ENCODE measurements around the gene SAMD3.
"Not testable (repeated sequence)": the region's sequence is repeated elsewhere in the genome, so short reads cannot be mapped to it uniquely, and the experiment has no call there.

The SAMD3 gene

GRCh38 chr6:130211691-130212090 is 11.1 kb downstream of the SAMD3 start:
- DNase-seq = no peak

- DNase-seq = no peak
Measured at GRCh38 chr6:130207979-130208649, 14.6 kb downstream of the SAMD3 start.

DNA sequence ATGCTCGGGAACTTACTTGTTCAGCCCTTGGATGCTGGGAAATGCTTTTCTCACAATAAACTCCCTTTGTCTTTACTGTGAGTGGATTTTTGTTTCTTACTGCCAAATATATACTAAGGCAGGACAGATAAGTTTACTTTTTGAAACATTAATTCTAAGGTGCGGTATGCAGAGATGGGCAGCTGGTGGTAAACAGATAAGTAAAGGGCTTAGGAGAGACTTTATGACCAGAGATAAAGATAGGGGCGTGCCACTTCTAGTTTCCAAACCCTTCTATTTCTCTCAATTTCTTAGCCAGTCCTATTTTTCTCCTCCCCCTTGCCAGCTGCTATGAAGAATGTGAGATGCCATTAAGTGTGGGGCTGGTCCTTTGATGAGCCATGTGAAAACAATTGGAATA is 16.3 kb downstream of the SAMD3 start:
- DNase-seq = no peak

DNA sequence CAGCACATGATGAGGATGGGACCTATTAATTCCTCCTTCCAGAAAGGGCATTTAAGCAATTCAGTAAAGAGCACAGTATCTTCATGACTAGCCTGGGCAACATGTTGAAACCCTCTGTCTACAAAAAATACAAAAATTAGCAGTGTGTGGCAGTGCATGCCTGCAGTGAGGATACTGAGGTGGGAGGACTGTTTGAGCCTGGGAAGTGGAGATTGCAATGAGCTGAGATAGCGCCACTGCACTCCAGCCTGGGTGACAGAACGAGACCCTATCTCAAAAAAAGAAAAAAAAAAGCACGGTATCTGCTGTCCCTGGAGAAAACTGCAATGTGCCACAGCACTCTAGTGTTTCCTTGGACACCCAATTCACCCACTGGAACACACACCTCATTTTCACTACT is 18.4 kb downstream of the SAMD3 start:
- DNase-seq = no peak

DNA sequence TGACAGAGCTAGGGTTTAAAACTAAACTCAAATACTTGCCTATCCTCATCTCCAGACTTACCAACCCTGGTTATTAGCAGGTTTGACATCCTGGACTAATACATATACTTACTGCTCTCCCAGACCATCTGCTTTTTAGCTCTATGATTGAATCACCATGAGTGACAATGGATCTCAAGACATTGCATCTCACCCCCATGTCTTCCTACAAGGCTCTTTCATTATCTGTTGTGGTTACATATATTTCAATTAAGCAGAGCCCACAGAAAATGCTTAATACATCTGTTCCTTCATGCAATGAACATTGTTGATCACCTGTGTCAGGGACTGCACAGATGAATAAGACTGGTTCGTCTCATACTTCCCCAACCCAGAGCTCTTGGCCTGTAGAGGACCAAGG is 19.4 kb downstream of the SAMD3 start:
- DNase-seq = no peak

DNA sequence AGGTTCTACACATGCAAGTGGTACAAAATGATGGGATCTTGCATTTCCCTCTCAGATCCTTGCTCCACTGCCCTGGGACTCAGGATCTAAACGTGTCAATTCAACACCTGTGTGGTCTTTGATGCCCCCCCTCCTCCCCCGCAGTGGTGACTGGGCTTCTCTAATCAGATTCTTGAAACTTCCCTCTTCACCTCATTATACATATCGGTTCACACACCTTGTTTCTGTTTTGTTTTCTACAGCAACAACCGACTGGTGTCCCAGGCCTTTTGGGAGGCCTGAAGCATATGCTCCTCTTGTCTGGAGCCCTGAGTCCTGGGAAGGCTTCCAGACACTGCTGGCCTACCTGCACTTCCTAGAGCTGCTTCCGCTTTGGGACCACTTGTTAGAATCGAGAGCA is 20.0 kb downstream of the SAMD3 start:
- DNase-seq = no peak

GRCh38 chr6:130200020-130200419 is 22.7 kb downstream of the SAMD3 start:
- DNase-seq = no peak

DNA sequence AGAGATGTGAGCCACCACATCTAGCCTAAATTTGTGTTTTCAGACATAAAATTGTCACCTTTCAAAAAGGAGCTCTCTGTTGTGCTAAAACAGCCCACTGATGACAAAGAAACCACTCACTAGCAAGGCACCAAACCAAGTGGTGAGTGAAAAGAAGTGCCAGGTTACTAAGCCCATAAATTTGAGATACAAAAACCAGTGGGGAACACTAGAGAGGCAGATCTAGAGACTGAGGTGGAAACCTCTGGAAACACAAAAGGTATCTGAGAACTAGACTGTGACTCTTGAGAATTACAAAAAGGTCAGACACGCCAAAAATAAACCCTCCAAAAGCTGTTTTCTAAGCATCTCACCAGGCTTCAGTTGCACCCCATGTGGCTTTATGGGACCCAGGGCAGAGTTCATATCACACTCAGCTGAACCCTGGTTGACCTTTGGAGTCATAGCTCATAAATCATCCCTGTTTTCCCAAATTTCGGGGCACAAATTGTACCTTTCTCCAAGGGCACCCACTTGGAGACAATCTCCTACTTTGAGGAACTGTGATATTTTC is 24.2 kb downstream of the SAMD3 start:
- no peak for DNase-seq

- not testable (repeated sequence) for DNase-seq
Measured at GRCh38 chr6:130197816-130198482, 24.8 kb downstream of the SAMD3 start.

GRCh38 chr6:130194434-130194833 is 28.3 kb downstream of the SAMD3 start:
- not testable (repeated sequence) for DNase-seq

DNA sequence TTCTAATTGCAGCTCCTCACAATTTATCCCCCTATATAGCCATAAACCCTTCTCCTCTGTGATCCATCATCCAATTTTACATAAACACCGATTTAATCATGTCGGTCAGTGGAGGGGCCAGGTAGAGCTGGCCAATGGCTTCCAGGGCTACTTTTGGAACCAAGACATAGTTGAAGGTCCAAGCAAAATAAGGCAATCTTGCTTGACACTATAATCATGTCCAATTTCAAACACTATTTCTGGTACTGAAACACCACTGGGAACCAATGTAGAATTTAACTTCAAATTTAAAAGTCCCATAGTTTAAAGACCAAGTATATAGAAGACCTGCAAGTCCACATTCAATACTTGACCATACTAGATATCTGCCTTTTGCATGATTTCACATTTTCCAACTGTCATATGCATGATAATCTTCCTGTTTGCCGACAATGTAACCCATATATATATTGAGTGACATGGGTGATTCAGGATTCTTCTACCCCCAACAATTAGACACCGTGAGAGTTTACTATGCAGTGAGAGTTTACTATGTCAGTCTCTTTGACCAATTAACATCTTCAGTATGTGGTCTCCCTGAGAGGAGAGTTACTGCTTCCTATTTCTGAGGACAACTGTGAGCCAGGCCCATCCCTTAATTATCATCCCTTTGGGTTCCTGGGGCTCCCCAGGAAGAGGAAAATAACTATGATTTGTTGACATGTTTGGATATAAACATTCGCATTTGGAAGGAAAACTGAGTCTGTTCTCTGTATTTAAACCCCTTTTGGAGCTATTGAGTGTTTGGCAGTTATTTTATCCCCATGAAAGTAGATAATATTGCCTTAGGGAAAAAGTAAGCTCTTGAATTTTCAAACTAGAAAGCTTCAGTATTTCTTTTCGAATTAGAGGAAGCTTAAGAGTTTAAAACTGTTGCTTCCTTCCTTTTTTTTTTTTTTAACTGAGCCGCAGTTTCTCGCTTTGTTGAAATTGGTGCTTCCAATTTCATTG is 31.8 kb downstream of the SAMD3 start:
- no peak for DNase-seq

- no peak for DNase-seq
Measured at GRCh38 chr6:130189531-130190397, 33.0 kb downstream of the SAMD3 start.

DNA sequence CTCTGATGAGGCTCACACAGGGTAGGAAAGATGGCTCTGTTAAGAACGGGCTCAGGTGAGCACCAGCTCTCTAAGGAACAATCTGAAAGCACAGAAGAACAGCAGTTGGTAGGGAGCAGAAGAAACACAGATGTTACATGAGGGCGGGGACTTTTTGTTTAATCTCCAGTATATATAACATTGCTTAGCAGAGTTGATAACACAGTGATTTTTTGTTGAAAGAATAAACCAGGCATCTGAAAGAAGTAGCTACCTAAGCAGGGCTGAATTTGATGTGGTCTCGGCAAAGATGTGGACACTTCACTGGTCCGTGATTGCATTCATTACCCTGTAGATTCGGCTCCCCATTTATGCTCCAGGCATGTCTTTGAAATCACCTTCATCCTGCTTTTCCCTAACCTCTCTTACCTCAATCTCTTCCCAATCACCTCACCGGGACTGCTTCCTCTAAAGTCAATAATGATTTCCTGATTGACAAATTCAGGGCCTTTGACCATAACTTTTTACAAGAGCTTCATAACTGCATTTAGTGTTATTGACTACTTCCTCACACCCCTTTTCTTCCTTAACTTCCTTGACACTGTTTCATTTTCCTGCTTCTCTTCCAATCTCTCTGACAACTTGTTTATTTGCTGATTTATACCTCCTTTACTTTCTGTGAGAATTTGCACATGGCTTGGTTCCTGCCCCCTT is 34.4 kb downstream of the SAMD3 start:
- DNase-seq = no peak

GRCh38 chr6:130187335-130188206 is 35.2 kb downstream of the SAMD3 start:
- DNase-seq = no peak

DNA sequence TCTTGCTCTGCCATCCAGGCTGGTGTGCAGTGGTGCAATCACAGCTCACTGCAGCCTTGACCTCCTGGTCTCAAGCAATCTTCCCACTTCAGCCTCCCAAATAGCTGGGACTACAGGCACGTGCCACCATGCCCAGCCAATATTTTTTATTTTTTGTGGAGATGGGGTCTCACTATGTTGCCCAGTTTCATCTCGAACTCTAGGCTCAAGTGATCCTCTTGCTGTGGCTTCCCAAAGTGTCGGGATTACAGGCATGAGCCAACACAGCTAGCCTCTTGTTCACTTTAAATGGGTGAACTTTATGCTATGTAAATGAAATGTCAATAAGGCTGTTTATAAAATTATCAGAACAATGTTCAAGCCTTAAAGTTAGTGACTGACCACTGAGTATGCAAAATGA is 37.1 kb downstream of the SAMD3 start:
- no peak for DNase-seq

DNA sequence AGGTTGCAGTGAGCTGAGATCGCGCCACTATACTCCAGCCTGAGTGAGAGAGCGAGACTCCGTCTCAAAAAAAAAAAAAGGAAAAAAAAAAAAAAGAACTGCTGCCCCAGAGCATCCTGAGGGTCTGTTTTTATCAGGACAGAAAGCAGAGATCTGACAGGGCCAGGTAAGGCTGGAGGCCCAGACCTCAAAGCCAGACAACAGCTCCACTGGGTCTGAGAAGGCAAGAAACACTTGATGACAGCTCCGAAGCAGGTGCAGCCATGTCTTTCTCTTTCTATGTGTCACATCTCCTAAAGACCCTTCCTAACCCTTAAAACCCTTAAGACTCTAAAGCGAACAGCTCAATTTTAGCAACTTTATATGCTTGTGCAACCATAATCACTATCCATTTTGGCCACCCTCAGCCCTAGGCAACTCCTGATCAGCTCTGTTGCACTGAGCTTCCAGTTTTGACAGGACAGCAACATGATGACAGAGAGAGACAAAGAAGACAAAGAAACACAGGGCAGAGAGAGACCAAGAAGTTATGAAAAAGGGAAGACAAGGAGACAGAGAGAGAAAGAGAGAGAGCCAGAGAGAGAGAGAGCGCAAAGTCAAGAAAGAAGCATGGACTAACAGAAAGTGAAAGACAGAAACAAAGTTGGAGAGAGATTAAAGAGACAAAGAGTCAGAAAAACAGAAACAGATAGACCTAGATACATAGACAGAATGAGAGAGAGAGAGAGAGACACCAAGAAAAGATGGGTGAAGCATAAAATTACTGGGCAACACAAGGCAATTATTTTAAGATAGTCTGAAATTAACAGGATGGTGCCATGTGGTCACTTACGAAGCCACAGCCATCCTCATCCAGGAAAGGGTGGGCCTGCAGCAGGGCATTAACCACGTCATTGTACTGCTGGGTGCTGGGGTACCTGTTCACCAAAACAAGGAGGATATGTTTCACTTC is 39.2 kb downstream of the SAMD3 start:
- DNase-seq = no peak

GRCh38 chr6:130182466-130182865 is 40.3 kb downstream of the SAMD3 start:
- no peak for DNase-seq

DNA sequence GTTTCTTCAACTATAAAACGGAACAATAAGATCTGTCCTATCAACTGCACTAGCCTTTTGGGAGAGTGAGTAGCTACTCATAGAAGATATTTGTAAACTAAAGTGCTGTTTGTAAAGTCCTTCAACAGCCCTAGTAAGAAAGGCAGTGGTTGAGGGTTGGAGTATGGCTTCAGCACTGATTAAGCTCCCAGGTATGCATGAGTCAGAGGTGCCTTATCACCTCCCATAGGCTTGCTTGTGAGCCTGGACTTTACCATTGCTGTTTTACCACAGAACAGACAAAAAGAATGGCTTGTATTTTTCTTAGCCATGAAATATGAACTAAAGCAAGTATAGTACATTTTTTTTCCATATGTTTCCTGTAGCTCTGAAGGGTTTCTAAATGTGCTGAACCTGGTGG is 44.1 kb downstream of the SAMD3 start:
- DNase-seq = no peak
